B cell (primary cell): Measurements from ENCODE around the gene DNAJC6. TPM values are rescaled to one million over a fixed set of nuclear protein-coding genes. Genes with fewer than 3 reads are reported as not detected.
"Not testable (repeated sequence)": the region's sequence is repeated elsewhere in the genome, so short reads cannot be mapped to it uniquely, and the experiment has no call there.

Experiments used
- ATAC-seq: fragments of 200-7000 bp; cut with Tn5 transposase; one replicate; pipeline ENCODE4 v1.10.0; 2021; ENCODE audit warnings: low read depth, mild to moderate bottlenecking, moderate number of reproducible peaks, moderate library complexity
- CTCF ChIA-PET: fragments of 350-600 bp; sonication (Branson Sonifier 250); formaldehyde crosslinking; loops from one replicate; lab custom pipeline; 2021; ENCODE audit warnings: antibody characterized with exemption, inconsistent platforms; lab: Charles Lee
- POLR2A ChIA-PET: fragments of 350-600 bp; sonication (Branson Sonifier 250); formaldehyde crosslinking; loops from one replicate; lab custom pipeline; 2021; ENCODE audit warnings: antibody characterized with exemption; lab: Charles Lee
- DNase-seq: peaks from one replicate; pipeline ENCODE4 v3.0.0; 2013
- H2AFZ ChIP-seq: 2 replicates; pipeline ENCODE4 v1.6.1; 2012; ENCODE audit warnings: mild to moderate bottlenecking, low read depth, low read length; ENCODE audit not compliant: insufficient read depth, poor library complexity, severe bottlenecking
- H3K27ac ChIP-seq, 2 donors: 1 replicate in 1 of 2; 2 replicates in 1 of 2; pipeline ENCODE4 v1.5.1; 2012 to 2013; ENCODE audit warnings: low read length in 2 of 2, mild to moderate bottlenecking in 2 of 2, moderate library complexity in 1 of 2
- H3K27me3 ChIP-seq, 4 experiments: fragments of 200-600 bp in 1 of 4; sonication (generic) in 1 of 4; replicated peaks in 1 of 4; 1 replicate in 2 of 4; 2 replicates in 2 of 4; pipeline versions ENCODE4 v1.6.1 to v1.7.0; 2013 to 2016; ENCODE audit warnings: low read length in 3 of 4, mild to moderate bottlenecking in 2 of 4, mixed read lengths in 1 of 4, moderate library complexity in 1 of 4; ENCODE audit not compliant: insufficient read depth in 4 of 4, control insufficient read depth in 3 of 4; ENCODE audit errors: control extremely low read depth in 1 of 4
- H3K36me3 ChIP-seq, 2 experiments: replicated peaks in 1 of 2; 1 replicate in 1 of 2; 2 replicates in 1 of 2; pipeline versions ENCODE4 v1.6.1 to v1.7.1; 2013; ENCODE audit warnings: low read length in 1 of 2; ENCODE audit not compliant: insufficient read depth in 2 of 2, control insufficient read depth in 1 of 2; ENCODE audit errors: control extremely low read depth in 1 of 2, extremely low read depth in 1 of 2
- H3K4me1 ChIP-seq, 2 donors: fragments of 200-600 bp in 1 of 2; sonication (generic) in 1 of 2; 1 replicate in 1 of 2; 2 replicates in 1 of 2; pipeline versions ENCODE4 v1.5.1 to v1.6.1; 2013 to 2017; ENCODE audit warnings: low read length in 2 of 2; ENCODE audit not compliant: control insufficient read depth in 2 of 2, insufficient read depth in 2 of 2
- H3K4me2 ChIP-seq: replicated peaks from 2 replicates; pipeline ENCODE3; 2012; ENCODE audit warnings: mild to moderate bottlenecking, low read depth, low read length; ENCODE audit not compliant: poor library complexity, severe bottlenecking
- H3K4me3 ChIP-seq, 5 experiments: fragments of 200-600 bp in 1 of 5; sonication (generic) in 1 of 5; 1 replicate in 3 of 5; 2 replicates in 2 of 5; pipeline versions ENCODE4 v1.5.1 to v1.7.0; 2011 to 2016; ENCODE audit warnings: low read length in 4 of 5, mild to moderate bottlenecking in 4 of 5, low read depth in 2 of 5, control low read depth in 1 of 5, moderate library complexity in 1 of 5; ENCODE audit not compliant: insufficient read depth in 1 of 5; ENCODE audit errors: control extremely low read depth in 1 of 5, extremely low read depth in 1 of 5
- H3K79me2 ChIP-seq: fragments of 200-600 bp; sonication (generic); one replicate; pipeline ENCODE4 v1.6.0; 2016; ENCODE audit warnings: low read length; ENCODE audit not compliant: control insufficient read depth, insufficient read depth
- H3K9ac ChIP-seq: fragments of 200-600 bp; sonication (generic); 2 replicates; pipeline ENCODE4 v1.6.1; 2017; ENCODE audit warnings: mild to moderate bottlenecking, low read length, moderate library complexity
- H3K9me3 ChIP-seq, 3 donors: one replicate each; pipeline versions ENCODE4 v1.6.1 to v1.7.1; 2013; ENCODE audit warnings: low read length in 2 of 3; ENCODE audit not compliant: control insufficient read depth in 2 of 3, insufficient read depth in 1 of 3; ENCODE audit errors: control extremely low read depth in 1 of 3
- H4K20me1 ChIP-seq: 2 replicates; pipeline ENCODE4 v1.6.0; 2012; ENCODE audit warnings: mild to moderate bottlenecking, low read length; ENCODE audit not compliant: insufficient read depth, control insufficient read depth, poor library complexity, severe bottlenecking
- H3K27ac Mint-ChIP-seq: one replicate; pipeline ENCODE4 v1.8.0; 2021; ENCODE audit warnings: mixed read lengths
- H3K27me3 Mint-ChIP-seq: one replicate; pipeline ENCODE4 v1.8.0; 2021; ENCODE audit warnings: mixed read lengths
- H3K4me1 Mint-ChIP-seq: one replicate; pipeline ENCODE4 v1.8.0; 2021; ENCODE audit warnings: mixed read lengths
- H3K4me3 Mint-ChIP-seq: one replicate; pipeline ENCODE4 v1.8.0; 2021; ENCODE audit warnings: mixed read lengths
- H3K9me3 Mint-ChIP-seq: one replicate; pipeline ENCODE4 v1.8.0; 2022; ENCODE audit warnings: mixed read lengths; ENCODE audit not compliant: insufficient read depth
- EZH2 ChIP-seq: IDR thresholded peaks from 2 replicates; pipeline ENCODE4 v1.6.1; 2012; ENCODE audit warnings: borderline replicate concordance, low read depth, mild to moderate bottlenecking, moderate library complexity, low read length; ENCODE audit not compliant: insufficient read depth, poor library complexity, severe bottlenecking
- WGBS: methylation state at CpG from one replicate; pipeline ENCODE4 v1.1.5; 2013; ENCODE audit warnings: missing lambda C conversion rate; ENCODE audit not compliant: insufficient coverage; 5-methylcytosine and 5-hydroxymethylcytosine counted together
- intact Hi-C: fragments of 100-400 bp; cut with micrococcal nuclease; formaldehyde crosslinking; loops from one replicate; pipeline ENCODE4 v1.10.0; 2022
- polyA plus RNA-seq: library from polyadenylated mRNA; depleted of rRNA; stranded (reverse); fragments of >200 nt; gene quantifications from 2 replicates; pipeline ENCODE4 v1.2.3, GENCODE V29; 2012
- total RNA-seq, 2 donors: library from RNA; stranded (reverse); fragments of 120-200 nt in 1 of 2; gene quantifications; 1 replicate in 1 of 2; 2 replicates in 1 of 2; pipeline versions ENCODE4 v1.2.3 to v1.2.4, GENCODE V29; 2013 to 2022
- TF ChIP-seq, protein P1 (sequence below): fragments of 200-600 bp; IDR thresholded peaks from one replicate; pipeline ENCODE4 v1.8.0; 2022; ENCODE audit warnings: antibody characterized with exemption, mild to moderate bottlenecking

DNAJC6 gene
- total and polyA plus RNA-seq, 2 donors (not counting 1 experiment from before 2014, with no cell fraction given) = 0.12 to 0.69 TPM

DNA sequence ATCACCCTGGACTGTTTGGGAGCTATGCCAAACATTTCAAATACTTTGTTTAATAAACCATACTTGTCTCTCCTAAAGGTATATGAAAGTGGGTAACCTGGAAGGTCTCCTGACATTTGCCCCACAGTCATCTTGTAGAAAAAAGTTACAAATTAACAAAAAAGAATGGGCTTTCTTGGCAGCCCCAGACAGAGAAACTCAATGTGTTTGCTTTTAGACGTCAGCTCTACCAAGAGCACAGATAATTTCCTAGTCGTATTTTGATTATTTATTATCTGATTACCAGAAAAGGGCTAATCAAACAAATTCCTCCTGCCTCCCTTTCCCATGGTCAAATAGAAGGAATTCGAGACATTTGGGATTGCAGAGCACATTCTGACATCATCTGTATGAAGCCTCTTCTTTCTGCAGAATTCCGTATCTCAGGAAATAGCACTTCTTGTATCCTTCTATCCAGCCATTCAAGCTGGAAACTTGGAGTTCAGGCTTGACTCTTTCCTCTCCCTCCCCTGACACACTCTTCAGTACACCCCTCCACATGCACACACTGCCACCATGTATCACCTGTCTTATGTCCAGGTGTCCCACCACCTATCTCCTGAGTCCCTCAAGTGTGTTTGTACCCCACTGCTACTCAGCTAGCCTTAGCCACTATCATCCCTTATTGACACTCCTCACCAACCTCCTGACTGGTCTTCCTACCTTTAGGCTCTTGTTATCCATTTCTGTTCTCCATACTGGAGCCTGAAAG is 68.3 kb downstream of the DNAJC6 start:
- H4K20me1 ChIP-seq = no peaks in the 10 kb centered on the region
- TF ChIP-seq, protein P1, sequence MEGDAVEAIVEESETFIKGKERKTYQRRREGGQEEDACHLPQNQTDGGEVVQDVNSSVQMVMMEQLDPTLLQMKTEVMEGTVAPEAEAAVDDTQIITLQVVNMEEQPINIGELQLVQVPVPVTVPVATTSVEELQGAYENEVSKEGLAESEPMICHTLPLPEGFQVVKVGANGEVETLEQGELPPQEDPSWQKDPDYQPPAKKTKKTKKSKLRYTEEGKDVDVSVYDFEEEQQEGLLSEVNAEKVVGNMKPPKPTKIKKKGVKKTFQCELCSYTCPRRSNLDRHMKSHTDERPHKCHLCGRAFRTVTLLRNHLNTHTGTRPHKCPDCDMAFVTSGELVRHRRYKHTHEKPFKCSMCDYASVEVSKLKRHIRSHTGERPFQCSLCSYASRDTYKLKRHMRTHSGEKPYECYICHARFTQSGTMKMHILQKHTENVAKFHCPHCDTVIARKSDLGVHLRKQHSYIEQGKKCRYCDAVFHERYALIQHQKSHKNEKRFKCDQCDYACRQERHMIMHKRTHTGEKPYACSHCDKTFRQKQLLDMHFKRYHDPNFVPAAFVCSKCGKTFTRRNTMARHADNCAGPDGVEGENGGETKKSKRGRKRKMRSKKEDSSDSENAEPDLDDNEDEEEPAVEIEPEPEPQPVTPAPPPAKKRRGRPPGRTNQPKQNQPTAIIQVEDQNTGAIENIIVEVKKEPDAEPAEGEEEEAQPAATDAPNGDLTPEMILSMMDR = no peak
- TF ChIP-seq EZH2 = no peak
- H3K36me3 ChIP-seq = no peaks in the 10 kb centered on the region
- no peak overlapping the region for H3K9ac ChIP-seq
- no peak overlapping the region for H2AFZ ChIP-seq
- ChIA-PET POLR2A (no interaction called here), CTCF (no interaction called here)
- no peak overlapping the region for H3K27ac Mint-ChIP-seq
- no peak overlapping the region for H3K27ac ChIP-seq
- no peak for DNase-seq
- H3K79me2 ChIP-seq = no peaks in the 10 kb centered on the region
- no peak overlapping the region for H3K4me3 ChIP-seq
- no peaks in the 10 kb centered on the region for H3K4me1 ChIP-seq
- intact Hi-C loops = no loop called here
- no peak overlapping the region for H3K4me2 ChIP-seq
- H3K9me3 Mint-ChIP-seq = no peaks in the 10 kb centered on the region
- H3K4me1 Mint-ChIP-seq = no peaks in the 10 kb centered on the region
- no peaks in the 10 kb centered on the region for H3K9me3 ChIP-seq
- H3K27me3 Mint-ChIP-seq = peaks cover 25% of the 10 kb centered on the region
- WGBS = 83% methylated on average over 2 of the region's 4 CpGs
- peaks cover 0 to 6% (median 0%) of the 10 kb centered on the region in 4 experiments for H3K27me3 ChIP-seq
- ATAC-seq = no peak
- H3K4me3 Mint-ChIP-seq = no peak overlapping the region

DNA sequence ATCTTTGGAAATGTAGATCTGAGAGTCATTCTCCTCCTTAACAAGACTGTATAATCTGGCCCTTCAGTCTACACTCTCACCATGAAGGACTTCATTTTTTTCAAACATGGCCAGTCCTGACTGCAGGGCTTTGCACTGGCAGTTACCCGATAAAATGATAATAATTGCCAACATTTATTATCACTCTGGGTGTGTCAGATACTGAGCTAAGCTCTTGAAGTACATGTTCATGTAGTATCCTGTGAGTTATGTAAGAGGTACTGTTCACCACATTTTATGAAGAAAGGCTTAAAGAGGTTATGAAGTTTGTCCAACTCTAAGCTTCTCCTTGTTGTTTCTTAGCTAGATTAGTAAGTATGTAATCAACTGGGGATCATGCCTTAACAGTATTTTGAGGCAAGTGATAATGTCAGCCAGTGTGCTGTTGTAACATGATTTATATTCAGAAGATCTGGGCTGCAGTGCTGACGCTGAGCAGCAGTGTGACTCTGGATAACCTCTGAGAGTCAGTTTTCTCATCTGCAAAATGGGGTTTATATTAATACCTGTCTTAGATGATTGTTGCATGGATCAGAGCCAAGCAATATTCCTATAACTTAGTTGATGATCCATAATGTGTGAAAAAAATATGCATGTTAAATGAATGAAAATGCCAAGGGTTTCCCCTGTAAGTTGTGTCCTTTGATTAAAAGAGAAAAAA is 69.1 kb downstream of the DNAJC6 start:
- Mint-ChIP-seq H3K9me3 (no peaks in the 10 kb centered on the region), H3K4me3 (no peak overlapping the region), H3K27ac (no peak overlapping the region), H3K27me3 (peaks cover 27% of the 10 kb centered on the region), H3K4me1 (no peaks in the 10 kb centered on the region)
- no peaks in the 10 kb centered on the region for H3K4me1 ChIP-seq
- DNase-seq (no peak), ATAC-seq (no peak)
- no CpG with 5 or more reads among the region's 2 CpGs for WGBS
- TF ChIP-seq EZH2 = no peak
- TF ChIP-seq, protein P1 = no peak
- H3K79me2 ChIP-seq = no peaks in the 10 kb centered on the region
- intact Hi-C loops = no loop called here
- no peak overlapping the region for H3K27ac ChIP-seq
- no peaks in the 10 kb centered on the region for H3K36me3 ChIP-seq
- no peaks in the 10 kb centered on the region for H3K9me3 ChIP-seq
- POLR2A ChIA-PET = no interaction called here
- H4K20me1 ChIP-seq = no peaks in the 10 kb centered on the region
- H3K4me2 ChIP-seq = no peak overlapping the region
- CTCF ChIA-PET = no interaction called here
- H3K4me3 ChIP-seq = no peak overlapping the region
- H2AFZ ChIP-seq = no peak overlapping the region
- H3K27me3 ChIP-seq = peaks cover 0 to 6% (median 0%) of the 10 kb centered on the region in 4 experiments
- H3K9ac ChIP-seq = no peak overlapping the region

DNA sequence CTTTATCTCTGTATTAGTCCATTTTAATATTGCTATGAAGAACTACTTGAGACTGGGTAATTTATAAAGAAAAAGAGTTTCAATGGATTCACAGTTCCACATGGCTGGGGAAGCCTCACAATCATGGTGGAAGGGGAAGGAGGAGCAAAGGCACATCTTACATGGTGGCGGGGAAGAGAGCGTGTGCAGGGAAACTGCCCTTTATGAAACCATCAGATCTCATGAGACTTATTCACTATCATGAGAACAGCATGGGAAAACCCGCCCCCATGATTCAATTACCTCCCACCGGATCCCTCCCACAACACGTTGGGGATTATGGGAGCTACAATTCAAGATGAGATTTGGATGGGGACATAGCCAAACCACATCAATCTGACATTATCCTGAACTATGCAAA is 75.1 kb downstream of the DNAJC6 start:
- H3K36me3 ChIP-seq, H2AFZ ChIP-seq, H3K27me3 ChIP-seq, H3K4me1 Mint-ChIP-seq, CTCF ChIA-PET, H3K4me3 Mint-ChIP-seq, H3K9ac ChIP-seq, POLR2A ChIA-PET, H3K27ac Mint-ChIP-seq, H3K4me3 ChIP-seq, ATAC-seq, DNase-seq, H4K20me1 ChIP-seq, H3K4me1 ChIP-seq, H3K79me2 ChIP-seq, H3K27ac ChIP-seq, H3K9me3 Mint-ChIP-seq, intact Hi-C loops, H3K9me3 ChIP-seq, H3K4me2 ChIP-seq: not testable (repeated sequence)
- H3K27me3 Mint-ChIP-seq = peaks cover 17% of the 10 kb centered on the region
- 100% methylated on average over 1 of the region's 5 CpGs for WGBS
